T-helper 17 cell (primary cell): ENCODE measurements around the gene AXL. TPM values are rescaled to one million over a fixed set of nuclear protein-coding genes. Genes with fewer than 3 reads are reported as not detected.
A peak's percentile ranks its signal among the peaks of the same experiment; 100 is the strongest.
"Not testable (repeated sequence)": the region's sequence is repeated elsewhere in the genome, so short reads cannot be mapped to it uniquely, and the experiment has no call there.

Experiments used
- ATAC-seq: fragments of 150-1000 bp; cut with Tn5 transposase; 2 replicates; pipeline ENCODE4 v1.10.0; 2021; ENCODE audit warnings: mild to moderate bottlenecking, moderate library complexity
- DNase-seq, 3 donors: peaks; one replicate each; pipeline versions ENCODE4 v3.0.0 to v3.0.0-alpha.2; 2020 to 2021
- H3K9me3 ChIP-seq: one replicate; pipeline ENCODE4 v1.7.0; 2013; ENCODE audit warnings: low read length, mild to moderate bottlenecking; ENCODE audit not compliant: control insufficient read depth, poor library complexity, severe bottlenecking
- H3K27ac Mint-ChIP-seq: one replicate; pipeline ENCODE4 v1.8.0; 2022; ENCODE audit warnings: mild to moderate bottlenecking, moderate library complexity, mixed read lengths
- H3K27me3 Mint-ChIP-seq: one replicate; pipeline ENCODE4 v1.8.0; 2022; ENCODE audit warnings: mixed read lengths
- H3K36me3 Mint-ChIP-seq: one replicate; pipeline ENCODE4 v1.8.0; 2022; ENCODE audit warnings: low read depth, mixed read lengths
- H3K4me1 Mint-ChIP-seq: one replicate; pipeline ENCODE4 v1.8.0; 2022; ENCODE audit warnings: mild to moderate bottlenecking, mixed read lengths
- H3K4me3 Mint-ChIP-seq: one replicate; pipeline ENCODE4 v1.8.0; 2022; ENCODE audit warnings: mild to moderate bottlenecking, moderate library complexity, mixed read lengths
- total RNA-seq, 4 donors: library from RNA in 2 of 4; stranded (reverse) in 2 of 4; gene quantifications; one replicate each; pipeline ENCODE4 v1.2.3 and lab custom pipeline; 2022 to 2026

The AXL gene
- total RNA-seq, 2 donors from 2014 or later: 0.22 to 0.44 TPM

GRCh38 chr19:41194157-41194552, 24.9 kb upstream of the AXL start:
- H3K27ac Mint-ChIP-seq: peak overlapping the region; percentile 47
- H3K4me1 Mint-ChIP-seq: peaks cover 21% of the 10 kb centered on the region
- ATAC-seq (no peak), DNase-seq (no peak)
- peak overlapping the region; percentile 58 for H3K4me3 Mint-ChIP-seq
- peaks cover 12% of the 10 kb centered on the region for H3K36me3 Mint-ChIP-seq
- H3K9me3 ChIP-seq: no peaks in the 10 kb centered on the region
- H3K27me3 Mint-ChIP-seq: peaks cover 69% of the 10 kb centered on the region

GRCh38 chr19:41195675-41196497, 23.1 kb upstream of the AXL start:
- ATAC-seq (no peak), DNase-seq (no peak)
- Mint-ChIP-seq H3K27me3 (peaks cover 60% of the 10 kb centered on the region), H3K27ac (peak overlapping the region; percentile 47), H3K4me1 (peaks cover 21% of the 10 kb centered on the region), H3K4me3 (no peak overlapping the region), H3K36me3 (peaks cover 9% of the 10 kb centered on the region)
- no peaks in the 10 kb centered on the region for H3K9me3 ChIP-seq

GRCh38 chr19:41198559-41198958, 20.5 kb upstream of the AXL start:
- Mint-ChIP-seq H3K27me3 (peaks cover 43% of the 10 kb centered on the region), H3K36me3 (peaks cover 9% of the 10 kb centered on the region), H3K27ac (no peak overlapping the region), H3K4me3 (no peak overlapping the region), H3K4me1 (peaks cover 14% of the 10 kb centered on the region)
- ATAC-seq: no peak
- no peaks in the 10 kb centered on the region for H3K9me3 ChIP-seq
- DNase-seq: no peak

GRCh38 chr19:41203371-41203770, 15.7 kb upstream of the AXL start:
- peaks cover 12% of the 10 kb centered on the region for H3K4me1 Mint-ChIP-seq
- no peaks in the 10 kb centered on the region for H3K9me3 ChIP-seq
- no peak overlapping the region for H3K27ac Mint-ChIP-seq
- H3K4me3 Mint-ChIP-seq: no peak overlapping the region
- peaks cover 17% of the 10 kb centered on the region for H3K27me3 Mint-ChIP-seq
- peaks cover 2% of the 10 kb centered on the region for H3K36me3 Mint-ChIP-seq
- DNase-seq (no peak), ATAC-seq (no peak)

GRCh38 chr19:41204338-41204737, 14.7 kb upstream of the AXL start:
- H3K36me3 Mint-ChIP-seq, H3K9me3 ChIP-seq, H3K27me3 Mint-ChIP-seq, H3K4me3 Mint-ChIP-seq: not testable (repeated sequence)
- peak; percentile 99 for ATAC-seq
- Mint-ChIP-seq H3K4me1 (peaks cover 12% of the 10 kb centered on the region), H3K27ac (peak overlapping the region; percentile 72)
- peak; percentile 57 to 77 (median 71) for DNase-seq

GRCh38 chr19:41205995-41206394, 13.0 kb upstream of the AXL start:
- H3K9me3 ChIP-seq: no peaks in the 10 kb centered on the region
- peaks cover 12% of the 10 kb centered on the region for H3K4me1 Mint-ChIP-seq
- H3K4me3 Mint-ChIP-seq: no peak overlapping the region
- H3K27me3 Mint-ChIP-seq: peaks cover 3% of the 10 kb centered on the region
- DNase-seq: no peak
- peak overlapping the region; percentile 62 for H3K27ac Mint-ChIP-seq
- no peaks in the 10 kb centered on the region for H3K36me3 Mint-ChIP-seq
- no peak for ATAC-seq

GRCh38 chr19:41206456-41206855, 12.6 kb upstream of the AXL start:
- no peak overlapping the region for H3K4me3 Mint-ChIP-seq
- H3K4me1 Mint-ChIP-seq: peaks cover 12% of the 10 kb centered on the region
- no peak for ATAC-seq
- no peaks in the 10 kb centered on the region for H3K36me3 Mint-ChIP-seq
- H3K9me3 ChIP-seq: no peaks in the 10 kb centered on the region
- no peak for DNase-seq
- no peaks in the 10 kb centered on the region for H3K27me3 Mint-ChIP-seq
- peak overlapping the region; percentile 62 for H3K27ac Mint-ChIP-seq

GRCh38 chr19:41206926-41207750, 11.9 kb upstream of the AXL start:
- DNase-seq (no peak), ATAC-seq (no peak)
- no peaks in the 10 kb centered on the region for H3K9me3 ChIP-seq
- Mint-ChIP-seq H3K4me3 (no peak overlapping the region), H3K4me1 (peaks cover 12% of the 10 kb centered on the region), H3K36me3 (no peaks in the 10 kb centered on the region), H3K27ac (peak overlapping the region; percentile 62), H3K27me3 (no peaks in the 10 kb centered on the region)

- Mint-ChIP-seq H3K4me1 (peaks cover 5% of the 10 kb centered on the region), H3K27me3 (peaks cover 16% of the 10 kb centered on the region), H3K36me3 (no peaks in the 10 kb centered on the region), H3K27ac (no peak overlapping the region), H3K4me3 (no peak overlapping the region)
- ATAC-seq (no peak), DNase-seq (no peak)
- H3K9me3 ChIP-seq: no peaks in the 10 kb centered on the region
Measured at GRCh38 chr19:41214161-41214560, 4.9 kb upstream of the AXL start.

- H3K36me3 Mint-ChIP-seq: peaks cover 8% of the 10 kb centered on the region
- no peak for DNase-seq
- H3K27me3 Mint-ChIP-seq: peaks cover 46% of the 10 kb centered on the region
- no peak for ATAC-seq
- H3K4me3 Mint-ChIP-seq: peak overlapping the region; percentile 63
- peaks cover 17% of the 10 kb centered on the region for H3K4me1 Mint-ChIP-seq
- no peaks in the 10 kb centered on the region for H3K9me3 ChIP-seq
- no peak overlapping the region for H3K27ac Mint-ChIP-seq
Measured at GRCh38 chr19:41217741-41218140, 1.3 kb upstream of the AXL start.

- peaks cover 46% of the 10 kb centered on the region for H3K27me3 Mint-ChIP-seq
- H3K4me3 Mint-ChIP-seq: peak overlapping the region; percentile 41
Measured at GRCh38 chr19:41218249-41218614, 791 bp upstream of the AXL start.

GRCh38 chr19:41219924-41220567, 1.0 kb downstream of the AXL start:
- peaks cover 46% of the 10 kb centered on the region for H3K27me3 Mint-ChIP-seq
- H3K4me1 Mint-ChIP-seq: peaks cover 19% of the 10 kb centered on the region
- DNase-seq (no peak), ATAC-seq (no peak)
- no peaks in the 10 kb centered on the region for H3K9me3 ChIP-seq
- no peak overlapping the region for H3K27ac Mint-ChIP-seq
- H3K4me3 Mint-ChIP-seq: no peak overlapping the region
- peaks cover 8% of the 10 kb centered on the region for H3K36me3 Mint-ChIP-seq

More at GRCh38 chr19:41218249-41218614, 791 bp upstream of the AXL start:
- Mint-ChIP-seq H3K4me1 (peaks cover 17% of the 10 kb centered on the region), H3K27ac (no peak overlapping the region), H3K36me3 (peaks cover 8% of the 10 kb centered on the region)
- DNase-seq (no peak), ATAC-seq (no peak)
- no peaks in the 10 kb centered on the region for H3K9me3 ChIP-seq

GRCh38 chr19:41220811-41221210, 1.8 kb downstream of the AXL start:
- Mint-ChIP-seq H3K4me3 (no peak overlapping the region), H3K27ac (no peak overlapping the region), H3K27me3 (peaks cover 50% of the 10 kb centered on the region), H3K4me1 (peaks cover 23% of the 10 kb centered on the region), H3K36me3 (peaks cover 8% of the 10 kb centered on the region)
- no peaks in the 10 kb centered on the region for H3K9me3 ChIP-seq
- ATAC-seq (no peak), DNase-seq (no peak)
